Loucy (cell line): ENCODE results near the gene TUT4.

Experiments
- CTCF ChIP-seq: fragments of 200-600 bp; sonication (generic); conservative IDR thresholded peaks from 2 replicates; pipeline ENCODE4 v1.5.1; 2014; ENCODE audit warnings: mild to moderate bottlenecking, antibody characterized with exemption, low read length
- EZH2phosphoT487 ChIP-seq: fragments of 200-600 bp; IDR thresholded peaks from 2 replicates; pipeline ENCODE4 v1.6.1; 2018; ENCODE audit warnings: antibody characterized with exemption, mild to moderate bottlenecking, moderate library complexity, borderline replicate concordance

GRCh38 chr1:52455686-52456085, 97.2 kb downstream of the TUT4 start:
- no peak for TF ChIP-seq EZH2phosphoT487
- no peak for TF ChIP-seq CTCF
